ENCODE measurements around the gene DHRS2. TPM values are rescaled to one million over a fixed set of nuclear protein-coding genes. Genes with fewer than 3 reads are reported as not detected.

DHRS2 gene
- total and polyA plus RNA-seq, 2 of the 13 experiments (the other 11 are each of a cell fraction or from before 2014, with no cell fraction given): 1,621 to 3,021 TPM

- TF ChIP-seq MNT (IDR thresholded peaks at IDR 0.05): no peak
- TF ChIP-seq RBM39 (IDR thresholded peaks at IDR 0.05; ENCODE audit: low read depth, low read length, poor library complexity, severe bottlenecking): no peak
- TF ChIP-seq ZNF800 (CRISPR knock-in tag; IDR thresholded peaks at IDR 0.05): no peak
- 0 out of 2 replicates have a peak, but pooled peaks have one; percentile 34 for TF ChIP-seq RELA (CRISPR knock-in tag; IDR thresholded peaks at IDR 0.05)
- no peak for TF ChIP-seq NAIF1 (CRISPR knock-in tag; IDR thresholded peaks at IDR 0.05; ENCODE audit: borderline replicate concordance)
- TF ChIP-seq RORA (CRISPR knock-in tag; IDR thresholded peaks at IDR 0.05): no peak
- no peak for TF ChIP-seq ZNF75D (CRISPR knock-in tag; IDR thresholded peaks at IDR 0.05; ENCODE audit: borderline replicate concordance)
- TF ChIP-seq HBP1 (CRISPR knock-in tag; IDR thresholded peaks at IDR 0.05; ENCODE audit: low read depth): no peak
- no peak for TF ChIP-seq ZBTB39 (CRISPR knock-in tag; IDR thresholded peaks at IDR 0.05)
- TF ChIP-seq E2F1 (CRISPR knock-in tag; IDR thresholded peaks at IDR 0.05): no peak
- TF ChIP-seq MEIS1 (CRISPR knock-in tag; IDR thresholded peaks at IDR 0.05; ENCODE audit: borderline replicate concordance): no peak
- no peak for TF ChIP-seq ZNF609 (CRISPR knock-in tag; IDR thresholded peaks at IDR 0.05; ENCODE audit: borderline replicate concordance)
- TF ChIP-seq CBX2 (IDR thresholded peaks at IDR 0.05; ENCODE audit: low read depth, low read length): no peak
- no peak; the same call in 1 of the 2 replicates for TF ChIP-seq CBX2 (CRISPR knock-in tag; IDR thresholded peaks at IDR 0.05; ENCODE audit: low read depth)
- TF ChIP-seq SRSF4 (IDR thresholded peaks at IDR 0.05; ENCODE audit: low read depth, low read length, poor library complexity, severe bottlenecking): no peak
These were observed 5.9 kb downstream of the DHRS2 start (continued) for GRCh38 chr14:23641915-23642588.

Measured in HepG2 (cell line).